ENCODE results near the gene GDPD1. TPM values are rescaled to one million over a fixed set of nuclear protein-coding genes. Genes with fewer than 3 reads are reported as not detected.

The GDPD1 gene
- total and polyA plus RNA-seq, 4 donors = 0.51 to 3.8 (median 1.5) TPM; not detected in 1

GRCh38 chr17:59185997-59186396 is 34.3 kb upstream of the GDPD1 start:
- Histone ChIP-seq H3K4me1 (ENCODE audit: control insufficient read depth in 1 of 2, insufficient read depth in 2 of 2, low read length in 2 of 2) (no peaks in the 10 kb centered on the region), H3K27ac (ENCODE audit: low read depth in 1 of 2, low read length in 2 of 2) (no peak overlapping the region), H3K27me3 (ENCODE audit: control insufficient read depth in 1 of 2, insufficient read depth in 2 of 2, low read length in 1 of 2) (no peaks in the 10 kb centered on the region), H3K9me3 (ENCODE audit: control insufficient read depth, low read length) (no peaks in the 10 kb centered on the region), H3K4me3 (ENCODE audit: low read length in 2 of 2) (no peak overlapping the region), H3K36me3 (ENCODE audit: control insufficient read depth in 1 of 2, insufficient read depth in 2 of 2, low read length in 1 of 2) (no peaks in the 10 kb centered on the region)
- ATAC-seq (ENCODE audit: low FRiP score) (no peak), DNase-seq (no peak)
- intact Hi-C loops (cut with DNase I) = no loop called here

DNA sequence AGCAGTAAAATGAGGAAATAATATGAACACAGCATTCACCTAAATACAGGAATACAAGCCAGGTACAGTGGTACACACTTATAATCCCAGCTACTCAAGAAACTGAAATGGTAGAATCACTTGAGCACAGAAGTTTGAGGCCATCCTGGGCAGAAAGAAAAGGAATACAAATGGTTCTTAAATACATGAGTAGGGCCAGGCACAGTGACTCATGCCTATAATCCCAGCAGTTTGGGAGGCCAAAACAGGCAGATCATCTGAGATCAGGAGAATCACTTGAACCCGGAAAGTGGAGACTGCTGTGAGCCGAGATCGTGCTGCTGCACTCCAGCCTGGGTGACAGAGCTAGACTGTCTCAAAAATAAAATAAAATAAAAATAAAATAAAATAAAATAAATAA is 33.5 kb upstream of the GDPD1 start:
- no peak for DNase-seq
- Histone ChIP-seq H3K27ac (ENCODE audit: low read depth in 1 of 2, low read length in 2 of 2) (no peak overlapping the region), H3K4me3 (ENCODE audit: low read length in 2 of 2) (no peak overlapping the region), H3K4me1 (ENCODE audit: control insufficient read depth in 1 of 2, insufficient read depth in 2 of 2, low read length in 2 of 2) (no peaks in the 10 kb centered on the region), H3K9me3 (ENCODE audit: control insufficient read depth, low read length) (no peaks in the 10 kb centered on the region), H3K36me3 (ENCODE audit: control insufficient read depth in 1 of 2, insufficient read depth in 2 of 2, low read length in 1 of 2) (no peaks in the 10 kb centered on the region), H3K27me3 (ENCODE audit: control insufficient read depth in 1 of 2, insufficient read depth in 2 of 2, low read length in 1 of 2) (no peaks in the 10 kb centered on the region)
- intact Hi-C loops (cut with DNase I) = no loop called here
- no peak for ATAC-seq (ENCODE audit: low FRiP score)
- 95 to 100% methylated on average over 3 of the region's 3 CpGs for WGBS, 2 donors

DNA sequence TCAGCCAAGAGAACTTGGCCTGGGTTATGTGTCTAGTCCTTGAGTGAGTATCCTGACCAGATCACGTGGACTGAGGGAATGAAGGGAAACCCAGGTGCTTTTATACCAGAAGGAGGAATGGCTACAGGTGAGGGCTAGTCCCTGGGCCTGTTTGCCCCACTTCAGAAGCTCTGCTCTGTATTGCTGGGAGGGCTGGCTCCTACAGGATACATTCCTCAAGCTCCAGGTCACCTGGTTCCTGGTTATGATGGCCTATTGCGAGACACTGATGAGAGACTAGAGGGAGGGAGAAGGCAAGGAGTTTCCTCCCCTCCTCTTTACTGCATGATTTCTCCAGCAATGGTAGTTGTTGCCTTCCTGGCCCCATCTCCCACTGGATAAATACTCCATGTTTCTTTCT is 29.5 kb upstream of the GDPD1 start:
- WGBS, 2 donors = 95 to 96% methylated on average over 2 of the region's 2 CpGs
- Histone ChIP-seq H3K27me3 (ENCODE audit: control insufficient read depth in 1 of 2, insufficient read depth in 2 of 2, low read length in 1 of 2) (no peaks in the 10 kb centered on the region), H3K4me1 (ENCODE audit: control insufficient read depth in 1 of 2, insufficient read depth in 2 of 2, low read length in 2 of 2) (no peaks in the 10 kb centered on the region), H3K9me3 (ENCODE audit: control insufficient read depth, low read length) (no peaks in the 10 kb centered on the region), H3K36me3 (ENCODE audit: control insufficient read depth in 1 of 2, insufficient read depth in 2 of 2, low read length in 1 of 2) (no peaks in the 10 kb centered on the region), H3K27ac (ENCODE audit: low read depth in 1 of 2, low read length in 2 of 2) (no peak overlapping the region), H3K4me3 (ENCODE audit: low read length in 2 of 2) (no peak overlapping the region)
- ATAC-seq (ENCODE audit: low FRiP score) (no peak), DNase-seq (no peak)
- intact Hi-C loops (cut with DNase I) = no loop called here

DNA sequence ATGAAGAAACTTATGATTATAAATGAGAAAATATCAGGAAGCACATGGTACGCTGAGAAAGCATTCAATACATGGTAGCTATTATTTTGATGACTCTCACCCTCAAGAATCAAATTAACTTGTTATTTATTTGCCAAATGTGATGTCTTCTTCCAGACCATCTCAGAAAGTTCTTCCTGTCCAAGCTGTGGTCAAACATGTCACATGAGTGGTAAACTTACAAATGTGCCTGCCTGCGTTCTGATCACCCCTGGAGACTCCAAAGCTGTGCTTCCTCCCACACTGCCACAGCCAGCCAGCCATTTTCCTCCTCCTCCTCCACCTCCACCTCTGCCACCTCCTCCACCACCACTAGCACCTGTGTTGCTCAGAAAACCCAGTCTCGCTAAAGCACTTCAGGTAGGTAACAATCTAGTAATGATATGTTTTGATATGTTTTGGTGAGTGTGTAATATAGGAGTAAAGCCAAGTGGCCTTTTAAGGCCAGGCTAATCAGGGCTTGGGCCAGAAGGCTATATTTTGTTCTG is 26.9 kb upstream of the GDPD1 start:
- no peak overlapping the region for H3K27ac ChIP-seq (ENCODE audit: low read depth in 1 of 2, low read length in 2 of 2)

GRCh38 chr17:59199398-59199797 is 20.9 kb upstream of the GDPD1 start:
- ATAC-seq (ENCODE audit: low FRiP score) (no peak), DNase-seq (no peak)
- Histone ChIP-seq H3K4me1 (ENCODE audit: control insufficient read depth in 1 of 2, insufficient read depth in 2 of 2, low read length in 2 of 2) (no peaks in the 10 kb centered on the region), H3K4me3 (ENCODE audit: low read length in 2 of 2) (no peak overlapping the region), H3K36me3 (ENCODE audit: control insufficient read depth in 1 of 2, insufficient read depth in 2 of 2, low read length in 1 of 2) (no peaks in the 10 kb centered on the region), H3K27ac (ENCODE audit: low read depth in 1 of 2, low read length in 2 of 2) (no peak overlapping the region), H3K9me3 (ENCODE audit: control insufficient read depth, low read length) (no peaks in the 10 kb centered on the region), H3K27me3 (ENCODE audit: control insufficient read depth in 1 of 2, insufficient read depth in 2 of 2, low read length in 1 of 2) (no peaks in the 10 kb centered on the region)
- WGBS, 2 donors = 89 to 93% methylated on average over 4 of the region's 4 CpGs
- intact Hi-C loops (cut with DNase I) = no loop called here

More for the DNA sequence above, 26.9 kb upstream of the GDPD1 start:
- H3K4me1 ChIP-seq (ENCODE audit: control insufficient read depth in 1 of 2, insufficient read depth in 2 of 2, low read length in 2 of 2) = no peaks in the 10 kb centered on the region
- no peaks in the 10 kb centered on the region for H3K9me3 ChIP-seq (ENCODE audit: control insufficient read depth, low read length)
- ATAC-seq (ENCODE audit: low FRiP score) (no peak), DNase-seq (no peak)
- H3K27me3 ChIP-seq (ENCODE audit: control insufficient read depth in 1 of 2, insufficient read depth in 2 of 2, low read length in 1 of 2) = no peaks in the 10 kb centered on the region
- no peaks in the 10 kb centered on the region for H3K36me3 ChIP-seq (ENCODE audit: control insufficient read depth in 1 of 2, insufficient read depth in 2 of 2, low read length in 1 of 2)
- H3K4me3 ChIP-seq (ENCODE audit: low read length in 2 of 2) = no peak overlapping the region
- intact Hi-C loops (cut with DNase I) = no loop called here
- WGBS, 2 donors = 94% methylated on average over 3 of the region's 3 CpGs

DNA sequence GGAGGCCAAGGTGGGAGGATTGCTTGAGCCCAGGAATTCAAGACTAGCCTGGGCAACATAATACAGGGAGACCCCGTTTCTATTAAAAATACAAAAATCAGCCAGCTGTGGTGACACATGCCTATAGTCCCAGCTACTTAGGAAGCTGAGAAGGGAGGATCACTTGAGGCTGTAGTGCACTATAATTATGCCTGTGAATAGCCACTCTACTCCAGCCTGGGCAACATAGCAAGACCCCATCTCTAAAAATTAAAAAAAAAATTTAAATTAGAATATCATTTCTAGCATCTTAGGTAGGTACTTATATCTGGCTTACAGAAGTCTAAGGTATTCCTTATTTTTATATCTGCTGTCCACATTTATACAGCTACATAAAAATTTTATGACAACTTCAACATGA is 18.0 kb upstream of the GDPD1 start:
- Histone ChIP-seq H3K27me3 (ENCODE audit: control insufficient read depth in 1 of 2, insufficient read depth in 2 of 2, low read length in 1 of 2) (no peaks in the 10 kb centered on the region), H3K36me3 (ENCODE audit: control insufficient read depth in 1 of 2, insufficient read depth in 2 of 2, low read length in 1 of 2) (no peaks in the 10 kb centered on the region), H3K4me1 (ENCODE audit: control insufficient read depth in 1 of 2, insufficient read depth in 2 of 2, low read length in 2 of 2) (no peaks in the 10 kb centered on the region), H3K9me3 (ENCODE audit: control insufficient read depth, low read length) (no peaks in the 10 kb centered on the region), H3K27ac (ENCODE audit: low read depth in 1 of 2, low read length in 2 of 2) (no peak overlapping the region), H3K4me3 (ENCODE audit: low read length in 2 of 2) (no peak overlapping the region)
- 95% methylated on average over 1 of the region's 1 CpG for WGBS, 2 donors
- no peak for ATAC-seq (ENCODE audit: low FRiP score)
- DNase-seq = no peak
- intact Hi-C loops (cut with DNase I) = no loop called here

DNA sequence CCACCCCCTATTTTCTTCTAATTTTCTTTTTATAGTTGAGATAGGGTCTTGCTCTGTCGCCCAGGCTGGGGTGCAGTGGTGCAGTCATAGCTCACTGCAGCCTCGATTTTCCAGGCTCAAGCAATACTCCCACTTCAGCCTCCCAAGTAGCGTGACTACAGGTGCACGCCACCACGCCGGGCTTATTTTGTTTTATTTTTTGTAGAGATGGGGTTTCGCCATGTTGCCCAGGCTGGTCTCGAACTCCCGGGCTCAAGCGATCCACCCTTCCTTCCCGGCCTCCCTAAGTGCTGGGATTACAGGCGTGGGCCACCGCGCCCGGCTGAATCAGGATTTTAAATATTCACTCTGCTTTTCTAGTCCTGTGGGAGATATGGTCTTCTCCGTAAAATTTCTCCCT is 941 bp upstream of the GDPD1 start:
- intact Hi-C loops (cut with DNase I) = no loop called here
- 89 to 93% methylated on average over 16 of the region's 16 CpGs for WGBS, 2 donors
- Histone ChIP-seq H3K4me3 (ENCODE audit: low read length in 2 of 2) (no peak overlapping the region), H3K27me3 (ENCODE audit: control insufficient read depth in 1 of 2, insufficient read depth in 2 of 2, low read length in 1 of 2) (no peaks in the 10 kb centered on the region), H3K27ac (ENCODE audit: low read depth in 1 of 2, low read length in 2 of 2) (no peak overlapping the region), H3K9me3 (ENCODE audit: control insufficient read depth, low read length) (no peaks in the 10 kb centered on the region), H3K4me1 (ENCODE audit: control insufficient read depth in 1 of 2, insufficient read depth in 2 of 2, low read length in 2 of 2) (no peaks in the 10 kb centered on the region), H3K36me3 (ENCODE audit: control insufficient read depth in 1 of 2, insufficient read depth in 2 of 2, low read length in 1 of 2) (no peaks in the 10 kb centered on the region)
- no peak for ATAC-seq (ENCODE audit: low FRiP score)
- no peak for DNase-seq

DNA sequence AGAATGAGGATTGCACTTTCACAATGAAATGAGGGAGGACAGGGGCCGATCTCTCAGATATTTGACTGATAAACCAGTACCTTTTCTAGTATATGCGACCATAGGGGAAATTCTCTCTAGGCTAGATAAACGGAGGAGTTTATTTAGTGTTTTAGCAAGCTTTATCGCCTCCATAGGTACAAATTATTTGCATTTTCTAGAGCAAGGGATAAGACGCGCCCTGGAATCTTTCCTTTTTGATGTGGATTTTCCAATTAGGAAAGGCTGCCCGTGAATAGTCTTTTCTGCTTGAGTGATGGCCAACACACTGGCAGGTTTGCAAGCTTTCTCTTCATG is 351 bp upstream of the GDPD1 start:
- ATAC-seq (ENCODE audit: low FRiP score) (no peak), DNase-seq (no peak)
- H3K27me3 ChIP-seq (ENCODE audit: control insufficient read depth in 1 of 2, insufficient read depth in 2 of 2, low read length in 1 of 2) = no peaks in the 10 kb centered on the region
- H3K9me3 ChIP-seq (ENCODE audit: control insufficient read depth, low read length) = no peaks in the 10 kb centered on the region
- intact Hi-C loops (cut with DNase I) = no loop called here
- H3K4me3 ChIP-seq (ENCODE audit: low read length in 2 of 2) = peak overlapping the region; percentile 30 to 51
- H3K27ac ChIP-seq (ENCODE audit: low read depth in 1 of 2, low read length in 2 of 2) = no peak overlapping the region
- 20 to 22% methylated on average over 7 of the region's 7 CpGs for WGBS, 2 donors
- H3K4me1 ChIP-seq (ENCODE audit: control insufficient read depth in 1 of 2, insufficient read depth in 2 of 2, low read length in 2 of 2) = no peaks in the 10 kb centered on the region
- no peaks in the 10 kb centered on the region for H3K36me3 ChIP-seq (ENCODE audit: control insufficient read depth in 1 of 2, insufficient read depth in 2 of 2, low read length in 1 of 2)

GRCh38 chr17:59221159-59221847 is 992 bp downstream of the GDPD1 start:
- Histone ChIP-seq H3K4me1 (ENCODE audit: control insufficient read depth in 1 of 2, insufficient read depth in 2 of 2, low read length in 2 of 2) (no peaks in the 10 kb centered on the region), H3K27me3 (ENCODE audit: control insufficient read depth in 1 of 2, insufficient read depth in 2 of 2, low read length in 1 of 2) (no peaks in the 10 kb centered on the region), H3K36me3 (ENCODE audit: control insufficient read depth in 1 of 2, insufficient read depth in 2 of 2, low read length in 1 of 2) (no peaks in the 10 kb centered on the region), H3K9me3 (ENCODE audit: control insufficient read depth, low read length) (no peaks in the 10 kb centered on the region), H3K27ac (ENCODE audit: low read depth in 1 of 2, low read length in 2 of 2) (no peak overlapping the region), H3K4me3 (ENCODE audit: low read length in 2 of 2) (peak overlapping the region; percentile 84 to 87)
- DNase-seq = peak in 1 of 2 donors; percentile 52
- 10 to 13% methylated on average over 17 of the region's 17 CpGs for WGBS, 2 donors
- ATAC-seq (ENCODE audit: low FRiP score) = no peak
- intact Hi-C loops (cut with DNase I) = no loop called here
